Activated CD4-positive, CD25-positive, alpha-beta regulatory T cell treated with anti-CD3 and anti-CD28 coated beads, Interleukin-2, amount 50 U/mL, for 16 hours (primary cell): ENCODE data around the gene PYY.
"Not testable (repeated sequence)": the region's sequence is repeated elsewhere in the genome, so short reads cannot be mapped to it uniquely, and the experiment has no call there.

Experiments
- DNase-seq: peaks from one replicate; pipeline ENCODE4 v3.0.0-alpha.2; 2020; ENCODE audit warnings: low read depth, low spot score

Gene PYY

DNA sequence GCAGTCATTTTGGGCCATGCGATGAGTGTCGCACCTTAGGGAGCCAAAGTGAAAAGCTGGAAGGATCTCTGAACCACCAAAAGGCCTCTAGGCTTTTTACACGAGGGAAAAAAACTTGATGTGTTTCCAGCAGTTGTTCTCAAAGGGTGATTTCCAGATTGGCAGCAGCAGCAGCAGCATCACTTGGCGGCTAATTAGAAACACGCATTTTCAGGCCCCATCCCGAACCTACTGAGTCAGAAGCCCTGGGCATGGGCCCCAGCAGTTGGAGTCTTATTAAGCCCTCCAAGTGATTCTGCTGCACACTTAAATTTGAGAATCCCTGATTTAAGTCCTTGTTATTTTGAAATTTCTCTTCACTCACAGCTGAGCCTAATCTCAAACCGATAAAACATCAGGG lies 25.3 kb upstream of the PYY start:
- no peak for DNase-seq

- no peak for DNase-seq
These were observed 24.3 kb upstream of the PYY start for GRCh38 chr17:43978078-43978477.

- DNase-seq, result no peak
These were observed 23.5 kb upstream of the PYY start for GRCh38 chr17:43976963-43977837.

- DNase-seq, result no peak
These were observed 22.2 kb upstream of the PYY start for GRCh38 chr17:43975898-43976297.

GRCh38 chr17:43974382-43975266 lies 20.9 kb upstream of the PYY start:
- no peak for DNase-seq

- DNase-seq, result not testable (repeated sequence)
These were observed 18.9 kb upstream of the PYY start for GRCh38 chr17:43972444-43973212.

DNA sequence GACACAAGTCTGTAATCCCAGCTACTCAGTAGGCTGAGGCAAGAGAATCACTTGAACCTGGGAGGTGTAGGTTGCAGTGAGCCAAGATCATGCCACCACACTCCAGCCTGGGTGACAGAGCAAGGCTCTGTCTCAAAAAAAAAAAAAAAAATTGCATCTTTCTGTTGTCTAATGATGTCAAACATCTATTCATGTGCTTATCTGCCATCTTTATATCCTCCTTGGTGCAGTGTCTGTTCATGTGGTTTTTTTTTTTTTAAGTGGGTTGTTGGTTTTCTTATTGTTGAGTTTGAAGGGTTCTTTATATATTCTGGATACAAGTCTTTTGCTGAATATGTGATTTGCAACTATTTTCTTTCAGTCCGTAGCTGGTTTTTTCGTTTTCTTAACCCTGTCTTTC lies 17.7 kb upstream of the PYY start:
- DNase-seq, result not testable (repeated sequence)

DNA sequence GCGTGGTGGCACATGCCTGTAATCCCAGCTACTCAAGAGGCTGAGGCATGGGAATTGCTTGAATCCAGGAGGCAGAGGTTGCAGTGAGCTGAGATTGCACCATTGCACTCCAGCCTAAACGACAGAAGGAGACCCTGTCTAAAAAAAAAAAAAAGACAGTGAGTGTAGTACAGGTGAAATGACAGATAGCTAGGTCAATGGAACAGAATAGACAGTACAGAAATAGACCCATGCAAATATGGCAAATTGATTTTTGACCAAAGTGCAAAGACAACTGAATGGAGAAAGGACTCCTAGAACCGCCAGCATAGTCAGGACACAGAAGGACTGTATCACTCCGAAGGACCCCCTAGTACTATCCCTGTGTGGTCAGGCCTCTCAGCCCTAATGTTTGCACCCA lies 16.6 kb upstream of the PYY start:
- no peak for DNase-seq

DNA sequence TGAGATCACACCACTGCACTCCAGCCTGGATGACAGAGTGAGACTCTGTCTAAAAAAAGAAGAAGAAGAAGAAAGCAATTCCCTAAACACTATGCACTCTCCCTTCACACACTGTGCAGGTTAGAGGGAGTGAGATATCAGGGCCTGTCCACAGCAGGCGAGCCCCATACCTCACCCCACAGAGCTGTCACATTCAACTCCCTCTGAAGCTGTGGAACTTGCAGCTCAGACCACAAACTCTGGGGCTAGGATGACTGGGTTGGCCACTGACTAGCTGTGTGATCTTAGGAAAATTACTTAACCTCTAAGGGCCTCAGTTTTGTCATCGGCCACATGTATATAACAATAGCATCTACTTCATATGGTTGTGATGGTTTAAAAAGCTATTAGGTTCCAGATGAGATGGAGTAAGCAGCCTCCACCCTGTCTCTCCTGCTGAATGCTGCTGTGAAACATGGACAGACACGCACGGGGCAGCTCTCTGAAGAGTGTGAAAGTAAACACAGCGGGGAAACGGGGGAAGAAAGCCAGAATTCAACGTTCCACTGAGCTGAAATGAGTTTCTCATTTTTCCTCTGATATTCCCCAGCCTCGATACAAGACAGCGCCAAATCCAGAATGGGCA lies 13.6 kb upstream of the PYY start:
- no peak for DNase-seq

DNA sequence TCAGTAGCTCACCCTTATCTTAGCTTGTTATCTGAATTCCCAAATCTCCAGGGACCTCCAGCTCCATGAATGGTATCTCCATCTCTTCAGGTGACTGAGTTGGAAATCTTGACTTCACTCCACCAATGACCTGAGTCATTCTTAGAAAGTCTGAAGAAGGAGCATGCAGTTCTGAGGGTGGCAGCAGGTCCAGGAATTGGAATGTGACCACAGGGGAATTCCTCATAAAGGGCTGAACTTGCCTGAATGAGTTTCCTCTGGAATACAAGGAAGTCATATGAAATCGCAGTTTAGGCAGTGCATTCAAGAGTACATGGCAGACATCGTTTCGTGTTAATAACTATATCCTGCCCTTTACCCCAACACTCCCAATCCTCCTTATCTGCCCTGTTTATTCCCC lies 12.5 kb upstream of the PYY start:
- DNase-seq, result no peak

GRCh38 chr17:43962479-43962878 lies 8.7 kb upstream of the PYY start:
- no peak for DNase-seq

DNA sequence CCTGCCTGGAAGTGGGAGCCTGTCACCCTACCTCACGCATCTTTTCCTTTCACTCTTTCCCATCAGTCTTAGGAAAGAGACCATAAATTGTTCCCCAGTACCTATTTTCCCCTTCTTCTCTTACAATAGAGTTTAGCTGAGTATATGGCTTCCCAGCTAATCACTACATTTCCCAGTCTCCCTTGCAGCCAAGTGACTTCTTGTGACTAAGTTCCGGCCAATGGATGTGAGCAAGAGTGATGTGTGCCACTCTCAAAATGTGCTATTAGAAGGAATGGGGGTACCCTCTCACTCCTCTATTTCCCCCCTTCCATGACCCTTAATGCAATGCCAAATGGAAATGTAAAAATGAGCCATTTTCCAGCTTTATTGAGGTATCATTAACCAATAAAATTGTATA lies 8.2 kb upstream of the PYY start:
- DNase-seq, result no peak

GRCh38 chr17:43961292-43961691 lies 7.6 kb upstream of the PYY start:
- DNase-seq, result not testable (repeated sequence)

- DNase-seq, result no peak
These were observed 5.1 kb upstream of the PYY start for GRCh38 chr17:43958748-43959352.

DNA sequence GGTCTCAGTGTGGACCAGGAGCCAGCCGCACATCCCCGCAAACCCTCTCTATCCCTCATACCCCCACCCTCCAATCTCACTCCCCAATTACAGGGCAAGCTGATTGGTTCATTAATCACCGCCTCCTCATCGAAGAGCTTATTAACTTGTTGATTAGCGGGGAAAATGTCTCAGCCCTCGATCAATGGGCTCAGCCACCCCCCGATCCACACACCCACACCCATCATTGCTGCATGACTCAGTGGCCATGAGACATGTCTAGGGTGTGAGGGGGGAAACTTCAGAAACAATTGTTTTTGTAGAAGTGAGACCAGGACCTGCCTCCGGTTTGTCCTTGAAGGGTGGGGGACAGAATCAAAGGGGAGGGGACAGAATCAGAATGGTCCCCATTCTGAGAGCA lies 2.5 kb upstream of the PYY start:
- no peak for DNase-seq

DNA sequence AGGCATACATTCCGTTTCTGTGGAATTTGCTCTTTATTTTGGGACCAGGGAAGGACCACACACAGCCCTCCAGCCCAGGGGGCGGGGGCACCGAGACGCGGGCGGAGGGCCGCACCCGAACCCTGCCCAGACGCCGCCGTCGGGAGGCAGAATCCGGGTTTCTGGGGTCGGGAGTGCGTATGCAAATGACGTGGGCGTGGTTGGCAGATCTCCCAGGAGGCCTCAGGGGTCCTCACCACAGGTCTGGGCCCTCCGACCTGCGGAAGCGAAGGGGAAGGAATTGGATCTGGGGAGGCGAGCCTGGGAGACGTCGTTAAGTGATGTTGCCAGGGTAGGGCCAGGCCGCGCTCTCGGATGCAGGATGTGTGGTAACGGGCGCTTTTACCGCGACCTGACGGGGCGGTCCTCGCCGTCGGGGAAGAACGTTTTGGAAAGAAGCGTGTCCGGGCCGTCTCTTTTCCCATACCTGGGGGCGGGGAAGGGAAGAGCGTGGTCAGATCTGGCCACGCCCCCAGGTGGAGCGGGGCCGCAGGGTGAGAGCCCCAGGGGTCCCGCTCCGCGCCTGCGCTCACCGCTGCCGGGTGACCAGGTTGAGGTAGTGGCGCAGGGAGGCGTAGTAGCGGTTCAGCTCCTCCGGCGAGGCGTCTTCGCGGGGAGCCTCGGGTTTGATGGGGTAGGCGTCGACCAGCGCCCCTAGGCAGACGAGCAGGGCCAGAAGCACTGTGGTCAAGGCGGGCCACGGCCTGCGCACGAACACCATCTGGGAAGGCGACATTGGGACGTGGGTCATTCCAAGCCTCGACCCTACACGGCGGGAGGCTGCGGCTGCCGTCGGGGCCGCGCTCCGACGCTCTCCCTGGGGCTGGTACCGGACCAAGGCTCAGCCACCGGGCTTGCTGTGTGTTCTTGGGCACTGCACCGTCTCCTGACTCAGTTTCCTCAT lies 745 bp downstream of the PYY start:
- no peak for DNase-seq

DNA sequence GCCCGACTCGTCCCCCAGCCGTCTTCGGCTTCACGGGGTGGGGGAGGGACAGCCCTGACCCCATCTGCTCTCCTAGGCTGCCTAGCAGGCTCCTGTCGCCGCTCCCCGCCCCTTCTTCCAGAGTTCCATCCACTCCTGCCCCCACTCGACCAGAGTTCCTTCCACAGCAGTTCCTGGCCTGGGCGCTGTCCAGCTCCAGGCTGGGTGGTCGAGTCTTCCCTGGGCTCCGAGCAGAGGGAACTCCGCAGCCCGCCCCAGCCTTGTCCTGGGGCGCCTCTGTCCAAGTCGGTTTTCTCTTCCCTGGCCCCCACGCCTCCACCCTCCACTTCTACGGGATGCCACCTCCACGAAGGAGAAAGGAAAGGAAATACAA lies 1.4 kb downstream of the PYY start:
- DNase-seq, result no peak

- DNase-seq, result no peak
These were observed 2.0 kb downstream of the PYY start for GRCh38 chr17:43951750-43952149.

- DNase-seq, result no peak
These were observed 3.2 kb downstream of the PYY start for GRCh38 chr17:43950554-43950953.

GRCh38 chr17:43949781-43950180 lies 4.0 kb downstream of the PYY start:
- no peak for DNase-seq
